Hippocampal formation (tissue), 2 donors: ENCODE data around the gene PLSCR3.

Experiments used
- DNase-seq, 2 donors: peaks; one replicate each; lab custom pipeline; 2025; lab: John Stamatoyannopoulos, UW

The PLSCR3 gene

GRCh38 chr17:7347630-7348477 lies 46.5 kb downstream of the PLSCR3 start:
- no peak for DNase-seq

GRCh38 chr17:7346761-7347614 lies 47.3 kb downstream of the PLSCR3 start:
- DNase-seq = no peak

DNA sequence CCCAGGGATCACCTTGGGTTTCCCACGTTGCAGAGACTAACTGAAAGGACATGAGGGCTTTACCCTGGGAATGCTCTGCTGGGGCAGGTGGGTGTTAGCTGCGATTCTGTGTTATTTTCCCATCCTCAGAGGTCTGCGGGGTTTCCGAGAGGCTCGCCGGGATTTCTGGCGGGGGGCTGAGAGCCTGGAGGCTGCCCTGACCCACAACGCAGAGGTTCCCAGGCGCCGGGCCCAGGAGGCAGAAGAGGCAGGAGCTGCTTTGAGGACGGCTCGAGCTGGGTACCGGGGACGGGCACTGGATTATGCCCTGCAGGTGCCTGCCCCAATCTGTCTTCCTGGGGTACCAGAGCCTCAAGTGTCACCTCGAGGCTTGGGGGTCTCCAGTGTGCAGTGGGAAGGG lies 51.1 kb downstream of the PLSCR3 start:
- DNase-seq = no peak

DNA sequence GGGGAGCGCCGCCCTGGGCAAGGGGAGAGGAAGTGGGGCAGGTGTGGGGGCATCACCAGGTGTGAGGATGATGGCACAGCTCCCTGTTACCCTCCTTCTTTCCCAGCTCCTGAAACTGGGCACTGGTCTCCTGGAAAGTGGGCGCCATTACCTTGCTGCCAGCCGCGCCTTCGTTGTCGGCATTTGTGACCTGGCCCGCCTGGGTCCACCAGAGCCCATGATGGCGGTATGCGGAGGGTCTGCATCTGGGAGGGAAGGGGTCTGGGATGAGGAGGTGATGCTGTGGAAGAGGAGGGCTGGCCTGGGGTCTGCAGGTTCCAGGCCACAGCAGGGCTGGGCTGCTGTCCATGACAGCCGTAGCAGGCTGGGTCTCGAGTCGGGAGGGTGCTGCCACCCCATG lies 52.5 kb downstream of the PLSCR3 start:
- DNase-seq = no peak

DNA sequence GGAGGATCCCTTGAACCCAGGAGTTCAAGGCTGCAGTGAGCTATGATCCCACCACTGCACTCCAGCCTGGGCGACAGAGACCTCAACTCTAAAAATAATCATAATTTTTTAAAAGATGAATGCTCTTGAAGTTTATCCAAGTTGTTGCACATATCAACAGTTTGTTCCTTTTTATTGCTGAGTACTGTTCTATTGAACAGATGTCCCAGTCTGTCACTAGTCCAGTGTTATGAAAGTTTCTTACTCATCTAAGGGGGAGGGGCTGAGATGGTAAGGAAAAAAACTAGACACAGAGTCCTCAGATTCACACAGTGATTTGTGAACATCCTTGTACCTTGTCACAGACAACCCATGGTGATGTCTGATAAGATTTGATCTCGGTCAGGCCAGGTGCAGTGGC lies 54.1 kb downstream of the PLSCR3 start:
- DNase-seq = no peak
